ENCODE data around the gene FTCD.
A peak's percentile ranks its signal among the peaks of the same experiment; 100 is the strongest.
"Not testable (repeated sequence)": the region's sequence is repeated elsewhere in the genome, so short reads cannot be mapped to it uniquely, and the experiment has no call there.

The FTCD gene

DNA sequence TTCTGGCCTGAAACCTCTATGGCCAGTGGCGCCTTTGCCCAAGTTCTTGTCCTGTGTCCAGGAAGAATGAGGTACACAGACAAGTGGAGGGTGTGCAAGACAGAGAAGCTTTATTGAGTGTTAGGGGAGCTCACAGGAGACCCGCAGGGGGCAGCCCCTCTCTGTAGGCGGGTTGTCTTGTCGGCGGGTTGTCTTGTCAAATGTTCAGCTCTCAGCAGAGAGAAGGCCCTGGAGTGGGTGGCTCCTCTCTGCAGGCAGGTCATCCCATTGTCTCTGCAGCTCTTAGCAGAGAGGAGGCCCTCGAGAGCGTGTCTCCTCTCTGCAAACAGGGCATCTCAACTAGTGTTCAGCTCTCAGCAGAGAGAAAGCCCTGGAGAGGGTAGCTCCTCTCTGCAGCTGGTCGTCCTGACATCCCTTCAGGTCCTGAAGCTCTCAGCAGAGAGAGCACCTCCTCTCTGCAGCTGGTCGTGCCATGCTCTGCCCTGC is 46.5 kb downstream of the FTCD start:
- no peak for DNase-seq

GRCh38 chr21:46107376-46107775 is 48.0 kb downstream of the FTCD start:
- not testable (repeated sequence) for DNase-seq

DNA sequence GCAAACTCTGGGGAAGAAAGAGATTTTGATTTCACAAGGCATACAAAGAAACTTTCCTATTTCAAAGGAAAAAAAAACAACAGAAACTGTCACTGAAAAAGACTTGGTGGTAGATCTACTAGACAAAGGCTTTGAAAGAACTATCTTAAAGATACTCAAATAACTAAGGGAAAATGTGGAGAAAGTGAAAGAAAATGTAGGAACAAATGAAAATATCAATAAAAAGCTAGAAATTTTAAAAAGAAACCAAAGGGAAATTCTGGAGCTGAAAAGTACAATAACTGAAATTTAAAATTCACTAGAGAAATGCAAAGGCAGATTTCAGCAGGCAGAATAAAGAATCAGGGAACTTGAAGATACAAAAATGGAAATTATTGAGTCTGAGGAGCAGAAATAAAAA is 51.3 kb downstream of the FTCD start:
- DNase-seq, result no peak

DNA sequence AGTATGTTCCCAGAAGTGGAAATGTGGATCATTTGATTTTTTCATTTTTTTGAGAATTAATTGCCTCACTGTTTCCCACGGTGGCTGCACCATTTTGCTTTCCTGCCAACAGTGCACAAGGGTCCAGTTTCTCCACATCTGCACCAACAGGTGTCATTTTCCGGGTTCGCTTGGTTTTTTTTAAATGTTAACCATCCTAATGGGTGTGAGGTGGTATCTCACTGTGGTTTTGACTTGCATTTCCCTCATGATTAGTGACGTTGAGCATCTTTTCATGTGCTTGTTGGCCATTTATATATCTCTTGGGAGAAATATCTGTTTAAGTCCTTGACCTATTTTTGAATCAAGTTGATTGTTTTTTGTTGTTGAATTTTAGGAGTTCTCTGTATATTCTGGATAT is 54.5 kb downstream of the FTCD start:
- DNase-seq, result no peak

DNA sequence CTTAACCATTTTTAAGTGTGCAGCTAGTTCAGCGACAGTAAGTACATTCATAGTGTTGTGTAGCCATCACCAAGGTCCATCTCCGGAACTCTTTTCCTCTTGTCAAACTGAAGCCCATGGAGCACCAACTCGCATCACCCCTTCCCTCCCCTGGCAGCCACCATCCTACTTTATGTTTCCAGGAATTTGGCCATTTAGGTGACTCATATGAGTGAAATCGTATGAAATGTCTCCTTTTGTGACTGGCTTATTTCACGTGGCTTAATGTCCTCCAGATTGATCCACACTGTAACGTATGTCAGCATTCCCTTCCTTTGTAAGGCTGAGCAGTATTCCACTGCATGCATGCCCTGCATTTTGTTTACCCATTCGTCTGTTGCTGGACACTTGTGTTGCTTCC is 55.0 kb downstream of the FTCD start:
- no peak for DNase-seq

DNA sequence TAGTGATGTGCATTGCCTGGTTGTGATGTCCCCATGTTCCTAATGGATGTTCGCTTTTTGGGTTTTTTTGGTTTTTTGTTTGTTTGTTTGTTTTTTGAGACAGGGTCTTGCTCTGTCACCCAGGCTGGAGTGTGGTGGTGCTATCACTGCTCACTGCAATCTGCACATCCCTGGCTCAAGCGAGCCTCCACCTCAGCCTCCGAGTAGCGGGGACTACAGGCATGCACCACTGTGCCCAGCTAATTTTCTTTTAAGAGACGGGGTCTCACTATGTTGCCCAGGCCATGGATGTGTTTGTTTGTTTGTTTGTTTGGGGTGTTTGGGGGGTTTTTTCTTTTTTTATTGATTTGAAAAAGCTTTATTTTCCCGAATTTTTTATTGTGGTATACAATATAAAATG is 55.4 kb downstream of the FTCD start:
- no peak for DNase-seq

DNA sequence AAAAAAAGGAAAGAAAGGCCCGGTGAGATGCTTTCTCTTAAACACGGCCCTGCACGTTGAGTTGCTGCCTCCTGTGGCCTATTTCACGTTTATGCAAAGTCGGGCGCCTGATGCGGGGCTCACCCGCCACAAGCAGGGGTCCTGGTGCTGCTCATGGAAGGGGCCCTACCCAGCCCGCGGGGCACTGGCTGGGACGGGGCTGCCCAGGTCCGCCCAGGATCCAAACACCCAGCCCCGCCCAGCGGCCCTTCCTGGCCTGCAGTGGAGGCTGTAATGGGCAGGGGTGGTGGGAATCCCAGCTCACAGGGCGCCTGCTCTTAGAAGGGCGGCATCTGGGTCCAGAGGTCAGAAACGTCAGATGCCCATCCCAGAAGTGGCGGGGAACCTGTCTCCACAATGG is 55.9 kb downstream of the FTCD start:
- DNase-seq, result no peak

DNA sequence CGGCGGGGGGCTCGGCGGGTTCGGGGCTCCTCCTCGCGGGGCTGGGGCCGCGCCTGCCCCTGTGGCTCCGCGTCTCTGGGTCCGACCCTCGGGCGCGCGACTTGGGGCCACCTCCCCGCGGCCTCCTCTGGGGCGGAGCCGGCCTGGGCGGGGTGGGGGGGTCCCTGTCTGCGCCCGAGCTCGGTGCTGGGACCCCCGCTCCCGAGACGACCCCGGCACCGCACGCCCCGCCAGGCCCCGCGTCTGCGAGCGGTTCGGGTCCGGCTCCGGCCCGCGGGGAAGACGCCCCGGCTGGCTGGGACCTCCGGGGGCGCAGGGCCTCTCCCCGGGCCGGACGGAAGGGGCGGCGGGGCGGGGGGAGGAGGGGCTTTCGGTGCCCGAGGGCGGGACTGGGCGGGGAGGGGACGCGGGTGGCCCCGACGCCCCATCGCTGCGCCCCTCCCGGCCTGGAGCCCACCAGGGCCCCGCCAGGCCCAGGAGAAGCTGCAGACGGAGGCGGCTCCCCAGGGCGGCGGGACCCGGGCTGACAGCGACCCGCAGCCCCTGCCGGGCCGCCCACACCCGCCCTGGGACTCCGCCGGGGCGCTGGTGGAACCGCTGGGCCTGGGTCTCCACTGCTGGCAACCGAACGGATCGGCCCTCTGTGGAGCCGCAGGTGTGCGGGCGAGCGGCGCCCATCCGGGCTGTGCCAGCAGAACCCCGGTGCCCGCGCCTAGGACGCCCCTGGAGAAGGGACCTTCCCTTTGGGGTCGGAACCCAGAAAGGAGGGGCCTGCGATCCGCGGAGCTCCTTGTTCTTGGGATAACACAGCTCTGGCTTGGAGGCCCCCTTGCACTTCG is 56.9 kb downstream of the FTCD start:
- no peak for DNase-seq

DNA sequence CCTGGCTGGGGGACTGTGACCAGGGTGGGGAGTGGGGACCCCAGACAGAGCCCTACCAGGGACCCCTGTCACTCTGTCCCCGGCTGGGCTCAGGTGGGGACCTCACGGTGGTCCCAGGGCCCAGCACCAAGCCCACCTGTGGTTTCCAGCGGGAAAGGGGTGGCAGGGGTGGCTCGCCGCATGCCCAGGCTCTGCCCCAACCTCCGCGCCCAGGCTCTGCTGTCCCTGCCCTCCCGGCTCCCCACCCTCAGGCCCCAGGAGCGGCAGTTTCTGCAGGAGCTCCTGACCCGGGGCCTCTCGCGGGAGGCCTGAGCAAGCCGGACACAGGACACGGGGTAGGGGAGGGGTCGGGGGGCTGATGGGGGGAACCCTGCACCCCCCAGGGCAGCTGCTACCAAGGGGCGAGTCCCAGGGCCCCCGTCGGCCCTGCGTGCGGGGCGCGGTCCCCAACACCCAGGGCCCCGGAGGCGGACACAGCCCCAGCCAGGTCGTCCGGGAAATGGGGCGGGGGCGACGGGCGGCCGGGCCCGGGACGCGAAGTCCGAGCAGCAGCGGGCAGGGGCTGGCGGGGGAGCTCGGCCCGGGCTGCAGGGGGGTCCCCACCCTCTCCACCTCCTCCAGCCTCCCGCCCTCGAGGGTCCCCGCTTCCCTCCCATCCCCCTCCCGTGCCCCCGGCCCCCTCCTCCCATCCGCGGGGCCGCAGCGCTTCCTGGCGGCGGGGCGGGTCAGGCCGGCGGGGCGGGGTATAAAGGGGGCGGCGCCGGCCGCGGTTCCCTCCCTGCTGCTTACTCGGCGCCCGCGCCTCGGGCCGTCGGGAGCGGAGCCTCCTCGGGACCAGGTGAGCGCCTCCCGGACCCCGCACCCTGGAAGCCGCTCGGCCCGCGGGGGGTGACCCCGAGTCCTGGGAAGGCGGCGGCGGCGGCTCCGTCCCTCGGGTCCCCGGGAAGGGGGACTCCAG is 57.8 kb downstream of the FTCD start, which contains the start of gene COL6A2:
Gene COL6A2 (plus strand): TSS at position 777 of the 958 bp plus-strand sequence.
- peak in 2 of 4 experiments; percentile 9 to 28 for DNase-seq

- DNase-seq, result no peak
Measured at GRCh38 chr21:46096596-46097335, 58.6 kb downstream of the FTCD start.

DNA sequence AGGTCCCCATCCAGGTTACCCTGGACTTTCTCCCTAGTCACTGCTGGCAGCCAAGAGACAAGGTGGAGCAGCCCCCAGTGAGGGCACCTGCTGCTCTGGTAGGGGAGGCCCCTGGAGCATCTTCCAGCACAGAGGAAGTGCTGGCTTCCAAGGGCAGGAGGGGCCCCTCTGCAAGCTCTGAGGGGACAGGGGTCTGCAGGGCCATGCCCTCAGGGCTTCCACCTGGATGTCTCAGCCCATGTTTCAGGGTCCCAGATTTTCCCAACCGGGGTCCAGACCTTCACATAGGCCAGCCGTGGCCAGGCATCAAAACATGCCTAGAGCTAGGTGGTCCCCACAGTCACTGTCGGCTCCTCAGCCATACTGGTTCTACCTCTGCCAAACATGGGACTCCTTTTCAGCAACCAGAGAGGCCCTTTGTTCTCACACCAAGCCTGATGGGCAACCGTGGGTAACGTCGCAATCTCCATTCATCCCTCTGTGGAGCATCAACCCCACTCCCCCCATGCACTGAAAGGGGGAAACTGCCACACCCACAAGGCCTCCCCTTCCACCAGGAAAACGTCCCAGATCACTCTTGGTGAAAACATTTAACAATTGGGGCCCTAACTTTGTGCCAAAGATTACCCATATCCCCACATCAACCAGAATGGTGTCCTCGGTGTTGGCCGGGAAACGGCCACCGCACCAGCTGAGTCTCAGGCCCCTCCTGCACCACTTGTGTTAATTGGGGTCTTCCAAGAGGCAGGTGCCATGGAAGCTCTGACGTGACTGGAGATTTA is 59.4 kb downstream of the FTCD start:
- no peak for DNase-seq

GRCh38 chr21:46095083-46095719 is 60.2 kb downstream of the FTCD start:
- DNase-seq, result no peak

DNA sequence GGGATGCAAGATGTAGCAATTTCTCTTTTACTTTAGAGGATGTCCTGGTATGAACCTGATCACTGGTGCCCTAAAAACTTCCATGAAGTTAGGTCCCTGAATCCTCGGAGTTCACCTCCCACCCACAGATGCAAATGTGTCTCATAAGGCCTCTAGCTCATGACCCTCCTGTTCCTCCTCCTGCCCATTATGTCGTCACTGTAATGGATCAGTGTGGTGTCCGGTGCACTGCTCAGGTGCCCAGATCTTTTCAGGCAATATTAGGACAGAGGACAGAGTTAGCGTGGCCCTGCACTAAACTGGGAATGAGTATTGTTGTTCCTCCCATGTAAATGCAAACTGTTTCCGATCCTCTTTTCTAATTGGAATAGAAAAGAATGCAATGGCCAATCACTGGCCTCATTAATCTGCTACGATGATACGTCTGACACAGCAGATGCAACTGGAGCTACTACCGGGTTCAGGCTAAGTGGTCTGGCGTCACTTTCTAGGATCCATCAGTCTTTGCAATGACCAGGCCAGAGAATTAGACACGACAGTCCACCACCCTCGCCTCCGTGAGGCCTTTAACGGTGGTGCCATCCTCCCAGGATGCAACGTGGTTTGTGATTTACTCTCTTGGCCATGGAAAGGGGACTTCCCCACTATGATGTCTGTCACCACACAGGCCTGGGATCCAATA is 60.8 kb downstream of the FTCD start:
- no peak for DNase-seq

- DNase-seq, result no peak
Measured at GRCh38 chr21:46093668-46094400, 61.5 kb downstream of the FTCD start.

DNA sequence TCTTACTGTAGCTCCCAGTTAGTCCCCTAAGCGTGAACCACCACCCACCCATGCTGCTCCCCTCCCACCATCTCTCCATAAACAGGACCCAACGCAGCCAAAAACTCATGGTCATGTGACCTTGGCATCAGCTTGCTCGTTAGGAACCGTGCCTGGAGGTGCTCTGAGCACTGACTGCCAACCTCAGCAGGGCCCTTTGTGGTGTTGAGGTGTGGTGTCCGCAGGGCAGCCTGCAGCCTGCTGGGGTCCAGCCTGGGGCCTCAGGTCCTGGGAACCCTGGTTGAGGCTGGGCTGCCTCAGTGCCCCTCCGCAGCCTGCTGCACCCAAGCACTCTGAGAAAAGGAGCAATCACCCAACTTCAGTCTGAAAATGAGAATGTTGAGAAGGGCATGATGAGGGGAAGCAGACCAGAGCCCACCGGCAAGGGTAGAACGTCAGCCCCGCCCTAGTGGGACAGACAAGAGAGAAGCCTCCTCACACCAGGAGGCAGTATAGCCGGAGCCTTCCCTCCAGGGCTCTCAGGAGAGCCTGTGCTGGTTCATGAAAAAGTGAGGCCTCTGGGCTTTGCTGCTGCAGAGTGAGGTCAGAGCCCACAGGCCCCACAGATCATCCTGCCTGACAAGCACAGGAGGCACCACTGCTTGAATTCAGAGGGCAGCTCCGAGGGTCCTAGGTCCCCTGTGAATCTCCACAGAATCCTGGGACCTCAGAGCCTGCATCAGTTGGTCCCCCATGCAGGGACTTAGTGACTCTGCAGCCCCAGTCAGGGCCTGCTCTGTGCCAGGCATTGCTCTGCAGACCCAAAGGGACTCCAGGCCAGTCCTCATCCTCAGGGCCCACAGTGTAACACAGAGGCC is 62.3 kb downstream of the FTCD start:
- DNase-seq, result no peak

GRCh38 chr21:46092026-46092764 is 63.2 kb downstream of the FTCD start:
- no peak for DNase-seq

- no peak for DNase-seq
Measured at GRCh38 chr21:46091631-46092025, 63.8 kb downstream of the FTCD start.

DNA sequence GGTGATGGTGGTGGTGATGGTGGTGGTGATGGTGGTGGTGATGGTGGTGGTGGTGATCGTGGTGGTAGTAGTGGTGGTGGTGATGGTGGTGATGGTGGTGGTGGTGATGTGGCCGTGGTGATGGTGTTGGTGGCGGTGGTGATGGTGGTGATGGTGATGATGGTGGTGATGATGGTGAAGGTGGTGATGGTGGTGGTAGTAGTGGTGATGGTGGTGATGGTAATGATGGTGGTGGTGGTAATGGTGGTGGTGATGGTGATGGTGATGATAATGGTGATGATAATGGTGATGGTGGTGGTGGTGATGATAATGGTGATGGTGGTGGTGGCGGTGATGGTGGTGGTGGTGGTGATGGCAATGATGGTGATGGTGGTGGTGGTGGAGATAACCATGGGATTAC is 64.3 kb downstream of the FTCD start:
- DNase-seq, result no peak
